B cell (primary cell): ENCODE results near the gene CNTD1. TPM values are rescaled to one million over a fixed set of nuclear protein-coding genes. Genes with fewer than 3 reads are reported as not detected.

Source experiments
- ATAC-seq: fragments of 200-7000 bp; cut with Tn5 transposase; one replicate; pipeline ENCODE4 v1.10.0; 2021; ENCODE audit warnings: low read depth, mild to moderate bottlenecking, moderate number of reproducible peaks, moderate library complexity
- CTCF ChIA-PET: fragments of 350-600 bp; sonication (Branson Sonifier 250); formaldehyde crosslinking; loops from one replicate; lab custom pipeline; 2021; ENCODE audit warnings: antibody characterized with exemption, inconsistent platforms; lab: Charles Lee
- POLR2A ChIA-PET: fragments of 350-600 bp; sonication (Branson Sonifier 250); formaldehyde crosslinking; loops from one replicate; lab custom pipeline; 2021; ENCODE audit warnings: antibody characterized with exemption; lab: Charles Lee
- DNase-seq: peaks from one replicate; pipeline ENCODE4 v3.0.0; 2013
- H2AFZ ChIP-seq: 2 replicates; pipeline ENCODE4 v1.6.1; 2012; ENCODE audit warnings: mild to moderate bottlenecking, low read depth, low read length; ENCODE audit not compliant: insufficient read depth, poor library complexity, severe bottlenecking
- H3K27ac ChIP-seq, 2 donors: 1 replicate in 1 of 2; 2 replicates in 1 of 2; pipeline ENCODE4 v1.5.1; 2012 to 2013; ENCODE audit warnings: low read length in 2 of 2, mild to moderate bottlenecking in 2 of 2, moderate library complexity in 1 of 2
- H3K27me3 ChIP-seq, 4 experiments: fragments of 200-600 bp in 1 of 4; sonication (generic) in 1 of 4; replicated peaks in 1 of 4; 1 replicate in 2 of 4; 2 replicates in 2 of 4; pipeline versions ENCODE4 v1.6.1 to v1.7.0; 2013 to 2016; ENCODE audit warnings: low read length in 3 of 4, mild to moderate bottlenecking in 2 of 4, mixed read lengths in 1 of 4, moderate library complexity in 1 of 4; ENCODE audit not compliant: insufficient read depth in 4 of 4, control insufficient read depth in 3 of 4; ENCODE audit errors: control extremely low read depth in 1 of 4
- H3K36me3 ChIP-seq, 2 experiments: replicated peaks in 1 of 2; 1 replicate in 1 of 2; 2 replicates in 1 of 2; pipeline versions ENCODE4 v1.6.1 to v1.7.1; 2013; ENCODE audit warnings: low read length in 1 of 2; ENCODE audit not compliant: insufficient read depth in 2 of 2, control insufficient read depth in 1 of 2; ENCODE audit errors: control extremely low read depth in 1 of 2, extremely low read depth in 1 of 2
- H3K4me1 ChIP-seq, 2 donors: fragments of 200-600 bp in 1 of 2; sonication (generic) in 1 of 2; 1 replicate in 1 of 2; 2 replicates in 1 of 2; pipeline versions ENCODE4 v1.5.1 to v1.6.1; 2013 to 2017; ENCODE audit warnings: low read length in 2 of 2; ENCODE audit not compliant: control insufficient read depth in 2 of 2, insufficient read depth in 2 of 2
- H3K4me2 ChIP-seq: replicated peaks from 2 replicates; pipeline ENCODE3; 2012; ENCODE audit warnings: mild to moderate bottlenecking, low read depth, low read length; ENCODE audit not compliant: poor library complexity, severe bottlenecking
- H3K4me3 ChIP-seq, 5 experiments: fragments of 200-600 bp in 1 of 5; sonication (generic) in 1 of 5; 1 replicate in 3 of 5; 2 replicates in 2 of 5; pipeline versions ENCODE4 v1.5.1 to v1.7.0; 2011 to 2016; ENCODE audit warnings: low read length in 4 of 5, mild to moderate bottlenecking in 4 of 5, low read depth in 2 of 5, control low read depth in 1 of 5, moderate library complexity in 1 of 5; ENCODE audit not compliant: insufficient read depth in 1 of 5; ENCODE audit errors: control extremely low read depth in 1 of 5, extremely low read depth in 1 of 5
- H3K79me2 ChIP-seq: fragments of 200-600 bp; sonication (generic); one replicate; pipeline ENCODE4 v1.6.0; 2016; ENCODE audit warnings: low read length; ENCODE audit not compliant: control insufficient read depth, insufficient read depth
- H3K9ac ChIP-seq: fragments of 200-600 bp; sonication (generic); 2 replicates; pipeline ENCODE4 v1.6.1; 2017; ENCODE audit warnings: mild to moderate bottlenecking, low read length, moderate library complexity
- H3K9me3 ChIP-seq, 3 donors: one replicate each; pipeline versions ENCODE4 v1.6.1 to v1.7.1; 2013; ENCODE audit warnings: low read length in 2 of 3; ENCODE audit not compliant: control insufficient read depth in 2 of 3, insufficient read depth in 1 of 3; ENCODE audit errors: control extremely low read depth in 1 of 3
- H4K20me1 ChIP-seq: 2 replicates; pipeline ENCODE4 v1.6.0; 2012; ENCODE audit warnings: mild to moderate bottlenecking, low read length; ENCODE audit not compliant: insufficient read depth, control insufficient read depth, poor library complexity, severe bottlenecking
- H3K27ac Mint-ChIP-seq: one replicate; pipeline ENCODE4 v1.8.0; 2021; ENCODE audit warnings: mixed read lengths
- H3K27me3 Mint-ChIP-seq: one replicate; pipeline ENCODE4 v1.8.0; 2021; ENCODE audit warnings: mixed read lengths
- H3K4me1 Mint-ChIP-seq: one replicate; pipeline ENCODE4 v1.8.0; 2021; ENCODE audit warnings: mixed read lengths
- H3K4me3 Mint-ChIP-seq: one replicate; pipeline ENCODE4 v1.8.0; 2021; ENCODE audit warnings: mixed read lengths
- H3K9me3 Mint-ChIP-seq: one replicate; pipeline ENCODE4 v1.8.0; 2022; ENCODE audit warnings: mixed read lengths; ENCODE audit not compliant: insufficient read depth
- EZH2 ChIP-seq: IDR thresholded peaks from 2 replicates; pipeline ENCODE4 v1.6.1; 2012; ENCODE audit warnings: borderline replicate concordance, low read depth, mild to moderate bottlenecking, moderate library complexity, low read length; ENCODE audit not compliant: insufficient read depth, poor library complexity, severe bottlenecking
- WGBS: methylation state at CpG from one replicate; pipeline ENCODE4 v1.1.5; 2013; ENCODE audit warnings: missing lambda C conversion rate; ENCODE audit not compliant: insufficient coverage; 5-methylcytosine and 5-hydroxymethylcytosine counted together
- intact Hi-C: fragments of 100-400 bp; cut with micrococcal nuclease; formaldehyde crosslinking; loops from one replicate; pipeline ENCODE4 v1.10.0; 2022
- polyA plus RNA-seq: library from polyadenylated mRNA; depleted of rRNA; stranded (reverse); fragments of >200 nt; gene quantifications from 2 replicates; pipeline ENCODE4 v1.2.3, GENCODE V29; 2012
- total RNA-seq, 2 donors: library from RNA; stranded (reverse); fragments of 120-200 nt in 1 of 2; gene quantifications; 1 replicate in 1 of 2; 2 replicates in 1 of 2; pipeline versions ENCODE4 v1.2.3 to v1.2.4, GENCODE V29; 2013 to 2022
- TF ChIP-seq, protein P1 (sequence below): fragments of 200-600 bp; IDR thresholded peaks from one replicate; pipeline ENCODE4 v1.8.0; 2022; ENCODE audit warnings: antibody characterized with exemption, mild to moderate bottlenecking

CNTD1 gene
- total and polyA plus RNA-seq, 2 donors (not counting 1 experiment from before 2014, with no cell fraction given), result not detected

GRCh38 chr17:42844761-42845555 is 46.3 kb downstream of the CNTD1 start:
- Histone ChIP-seq H4K20me1 (no peaks in the 10 kb centered on the region), H3K9ac (no peak overlapping the region), H2AFZ (no peak overlapping the region), H3K36me3 (peaks cover 2 to 54% of the 10 kb centered on the region in 2 experiments), H3K4me2 (no peak overlapping the region), H3K27me3 (no peaks in the 10 kb centered on the region), H3K27ac (no peak overlapping the region), H3K4me1 (no peaks in the 10 kb centered on the region), H3K9me3 (no peaks in the 10 kb centered on the region), H3K4me3 (no peak overlapping the region), H3K79me2 (no peaks in the 10 kb centered on the region)
- intact Hi-C loops, result loop anchor here (10.0 kb wide), 1 partner anchor 90 kb away; no protein-coding TSS in a partner anchor
- no peaks in the 10 kb centered on the region for H3K27me3 Mint-ChIP-seq
- POLR2A ChIA-PET, result interaction anchor here (0.6 to 1.3 kb wide), 3 partner anchors 11 to 638 kb away, joined by 3 to 4 read pairs (median 4); no protein-coding TSS in a partner anchor
- CTCF ChIA-PET, result interaction anchor here (0.5 to 3.7 kb wide), 4 partner anchors 103 to 351 kb away, joined by 3 to 30 read pairs (median 3); partner anchors contain the start of gene RPL27
- over 99% methylated on average over 19 of the region's 24 CpGs for WGBS
- no peak overlapping the region for H3K27ac Mint-ChIP-seq
- TF ChIP-seq, protein P1, sequence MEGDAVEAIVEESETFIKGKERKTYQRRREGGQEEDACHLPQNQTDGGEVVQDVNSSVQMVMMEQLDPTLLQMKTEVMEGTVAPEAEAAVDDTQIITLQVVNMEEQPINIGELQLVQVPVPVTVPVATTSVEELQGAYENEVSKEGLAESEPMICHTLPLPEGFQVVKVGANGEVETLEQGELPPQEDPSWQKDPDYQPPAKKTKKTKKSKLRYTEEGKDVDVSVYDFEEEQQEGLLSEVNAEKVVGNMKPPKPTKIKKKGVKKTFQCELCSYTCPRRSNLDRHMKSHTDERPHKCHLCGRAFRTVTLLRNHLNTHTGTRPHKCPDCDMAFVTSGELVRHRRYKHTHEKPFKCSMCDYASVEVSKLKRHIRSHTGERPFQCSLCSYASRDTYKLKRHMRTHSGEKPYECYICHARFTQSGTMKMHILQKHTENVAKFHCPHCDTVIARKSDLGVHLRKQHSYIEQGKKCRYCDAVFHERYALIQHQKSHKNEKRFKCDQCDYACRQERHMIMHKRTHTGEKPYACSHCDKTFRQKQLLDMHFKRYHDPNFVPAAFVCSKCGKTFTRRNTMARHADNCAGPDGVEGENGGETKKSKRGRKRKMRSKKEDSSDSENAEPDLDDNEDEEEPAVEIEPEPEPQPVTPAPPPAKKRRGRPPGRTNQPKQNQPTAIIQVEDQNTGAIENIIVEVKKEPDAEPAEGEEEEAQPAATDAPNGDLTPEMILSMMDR, result no peak
- no peak for TF ChIP-seq EZH2
- DNase-seq (no peak), ATAC-seq (no peak)
- no peaks in the 10 kb centered on the region for H3K4me1 Mint-ChIP-seq
- H3K4me3 Mint-ChIP-seq, result no peak overlapping the region
- H3K9me3 Mint-ChIP-seq, result no peaks in the 10 kb centered on the region

- Mint-ChIP-seq H3K27me3 (no peaks in the 10 kb centered on the region), H3K27ac (no peak overlapping the region), H3K9me3 (no peaks in the 10 kb centered on the region), H3K4me3 (no peak overlapping the region), H3K4me1 (no peaks in the 10 kb centered on the region)
- H3K4me3 ChIP-seq, result no peak overlapping the region
- ChIA-PET CTCF (interaction anchor here (0.5 to 3.7 kb wide), 4 partner anchors 103 to 352 kb away, joined by 3 to 30 read pairs (median 3); partner anchors contain the start of gene RPL27), POLR2A (interaction anchor here (0.7 to 1.3 kb wide), 3 partner anchors 11 to 152 kb away, joined by 3 to 5 read pairs (median 4); no protein-coding TSS in a partner anchor)
- H3K4me1 ChIP-seq, result no peaks in the 10 kb centered on the region
- H4K20me1 ChIP-seq, result no peaks in the 10 kb centered on the region
- H3K79me2 ChIP-seq, result no peaks in the 10 kb centered on the region
- no peaks in the 10 kb centered on the region for H3K9me3 ChIP-seq
- no peak for ATAC-seq
- H3K27me3 ChIP-seq, result no peaks in the 10 kb centered on the region
- intact Hi-C loops, result loop anchor here (10.0 kb wide), 1 partner anchor 89 kb away; no protein-coding TSS in a partner anchor
- WGBS, result 83% methylated on average over 8 of the region's 12 CpGs
- DNase-seq, result no peak
- H2AFZ ChIP-seq, result no peak overlapping the region
- H3K36me3 ChIP-seq, result peaks cover 2 to 48% of the 10 kb centered on the region in 2 experiments
- no peak overlapping the region for H3K9ac ChIP-seq
- TF ChIP-seq, protein P1, result no peak
- TF ChIP-seq EZH2, result no peak
- no peak overlapping the region for H3K4me2 ChIP-seq
- H3K27ac ChIP-seq, result no peak overlapping the region
These were observed 46.9 kb downstream of the CNTD1 start for GRCh38 chr17:42845556-42845917.
